SK-N-SH treated with all-trans-retinoic acid at 6 μM for 48 hours (cell line): ENCODE measurements around the gene LCE3C.

Experiments
- ZFP3 ChIP-seq: fragments of 250-450 bp; sonication (Bioruptor Pico); IDR thresholded peaks from 2 replicates; pipeline ENCODE4 v1.5.0; 2020; ENCODE audit warnings: mild to moderate bottlenecking, moderate library complexity
- ZFP30 ChIP-seq: fragments of 450-650 bp; formaldehyde crosslinking; IDR thresholded peaks from 2 replicates; pipeline ENCODE4 v1.5.0; 2022; ENCODE audit warnings: mild to moderate bottlenecking, moderate library complexity
- TF ChIP-seq, protein P1 (sequence below): fragments of 250-450 bp; sonication (Bioruptor Pico); IDR thresholded peaks from 2 replicates; pipeline ENCODE4 v1.5.1; 2020; ENCODE audit warnings: low read depth, mild to moderate bottlenecking, moderate library complexity

DNA sequence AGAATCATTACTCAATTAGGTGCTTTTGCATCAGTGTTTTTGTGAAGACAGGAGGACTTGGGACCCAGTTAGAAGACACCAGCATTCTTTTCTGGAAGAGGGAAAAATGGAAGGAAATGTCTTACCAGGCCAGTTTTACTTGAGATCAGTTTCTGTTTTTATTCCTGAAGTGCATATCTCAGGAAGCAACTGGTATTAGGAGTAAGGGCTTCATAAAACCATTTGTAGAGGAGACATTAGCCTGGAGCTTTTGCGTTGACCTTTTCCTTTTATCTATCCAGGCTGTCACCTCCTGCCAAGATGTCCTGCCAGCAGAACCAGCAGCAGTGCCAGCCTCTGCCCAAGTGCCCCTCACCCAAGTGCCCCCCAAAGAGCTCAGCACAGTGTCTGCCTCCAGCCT, 13.5 kb downstream of the LCE3C start, which contains the start of gene LCE3B:
- no peak for TF ChIP-seq ZFP30
- TF ChIP-seq, protein P1, sequence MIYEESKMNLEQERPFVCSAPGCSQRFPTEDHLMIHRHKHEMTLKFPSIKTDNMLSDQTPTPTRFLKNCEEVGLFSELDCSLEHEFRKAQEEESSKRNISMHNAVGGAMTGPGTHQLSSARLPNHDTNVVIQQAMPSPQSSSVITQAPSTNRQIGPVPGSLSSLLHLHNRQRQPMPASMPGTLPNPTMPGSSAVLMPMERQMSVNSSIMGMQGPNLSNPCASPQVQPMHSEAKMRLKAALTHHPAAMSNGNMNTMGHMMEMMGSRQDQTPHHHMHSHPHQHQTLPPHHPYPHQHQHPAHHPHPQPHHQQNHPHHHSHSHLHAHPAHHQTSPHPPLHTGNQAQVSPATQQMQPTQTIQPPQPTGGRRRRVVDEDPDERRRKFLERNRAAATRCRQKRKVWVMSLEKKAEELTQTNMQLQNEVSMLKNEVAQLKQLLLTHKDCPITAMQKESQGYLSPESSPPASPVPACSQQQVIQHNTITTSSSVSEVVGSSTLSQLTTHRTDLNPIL (CRISPR knock-in tag): no peak
- TF ChIP-seq ZFP3 (CRISPR knock-in tag): no peak
